ENCODE results near the gene CTNND2. TPM values are rescaled to one million over a fixed set of nuclear protein-coding genes. Genes with fewer than 3 reads are reported as not detected.

CTNND2 gene
- polyA plus RNA-seq, 1 donor from 2014 or later, result 67.0 TPM

DNA sequence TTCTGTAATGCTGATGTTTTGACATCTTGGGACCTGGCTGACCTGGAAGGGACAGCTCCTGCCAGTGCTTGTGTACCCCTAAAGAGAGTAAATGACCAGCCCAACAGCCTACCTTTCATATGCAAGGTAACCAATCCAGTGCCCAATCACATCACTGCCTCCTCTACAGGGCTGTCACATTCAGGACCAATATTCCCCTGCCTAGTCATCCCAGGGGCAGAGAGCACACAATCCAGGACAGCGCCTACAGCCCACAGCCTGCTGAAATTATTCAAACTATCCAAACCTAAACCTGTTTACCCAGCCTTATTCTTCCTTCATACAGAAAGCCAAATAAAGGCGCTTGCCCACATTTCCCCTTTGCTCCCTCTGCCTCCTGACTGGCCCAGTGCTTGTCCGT lies 284.1 kb downstream of the CTNND2 start:
- no peak overlapping the region for H2AFZ ChIP-seq (ENCODE audit: low read depth, low read length)
- H3K27ac ChIP-seq (ENCODE audit: low read length), result no peak overlapping the region
- no peak overlapping the region for H3K4me2 ChIP-seq (ENCODE audit: low read length)
- no peaks in the 10 kb centered on the region for H3K79me2 ChIP-seq (replicated peaks; ENCODE audit: insufficient read depth, low read length)
- H3K36me3 ChIP-seq (ENCODE audit: insufficient read depth, low read length), result no peaks in the 10 kb centered on the region
- H4K20me1 ChIP-seq (ENCODE audit: insufficient read depth), result no peaks in the 10 kb centered on the region
- H3K9ac ChIP-seq (ENCODE audit: low read length), result no peak overlapping the region
- H3F3A ChIP-seq (ENCODE audit: insufficient read depth, low read length, poor library complexity, severe bottlenecking), result no peaks in the 10 kb centered on the region
- no peaks in the 10 kb centered on the region for H3K9me2 ChIP-seq (ENCODE audit: insufficient read depth, low read length)
- H3K27me3 ChIP-seq (ENCODE audit: insufficient read depth, low read depth, low read length), result no peaks in the 10 kb centered on the region
- no peak overlapping the region for H3K4me3 ChIP-seq (ENCODE audit: low read length)
- no peak for TF ChIP-seq TAF1 (IDR thresholded peaks at IDR 0.05; ENCODE audit: low read depth)
- no peak for TF ChIP-seq MXI1 (conservative IDR thresholded peaks at IDR 0.05; ENCODE audit: poor library complexity, severe bottlenecking)
- no peak for TF ChIP-seq EZH2 (IDR thresholded peaks at IDR 0.05; ENCODE audit: borderline replicate concordance, insufficient read depth, low read length, poor library complexity, severe bottlenecking)
- TF ChIP-seq, protein P1, sequence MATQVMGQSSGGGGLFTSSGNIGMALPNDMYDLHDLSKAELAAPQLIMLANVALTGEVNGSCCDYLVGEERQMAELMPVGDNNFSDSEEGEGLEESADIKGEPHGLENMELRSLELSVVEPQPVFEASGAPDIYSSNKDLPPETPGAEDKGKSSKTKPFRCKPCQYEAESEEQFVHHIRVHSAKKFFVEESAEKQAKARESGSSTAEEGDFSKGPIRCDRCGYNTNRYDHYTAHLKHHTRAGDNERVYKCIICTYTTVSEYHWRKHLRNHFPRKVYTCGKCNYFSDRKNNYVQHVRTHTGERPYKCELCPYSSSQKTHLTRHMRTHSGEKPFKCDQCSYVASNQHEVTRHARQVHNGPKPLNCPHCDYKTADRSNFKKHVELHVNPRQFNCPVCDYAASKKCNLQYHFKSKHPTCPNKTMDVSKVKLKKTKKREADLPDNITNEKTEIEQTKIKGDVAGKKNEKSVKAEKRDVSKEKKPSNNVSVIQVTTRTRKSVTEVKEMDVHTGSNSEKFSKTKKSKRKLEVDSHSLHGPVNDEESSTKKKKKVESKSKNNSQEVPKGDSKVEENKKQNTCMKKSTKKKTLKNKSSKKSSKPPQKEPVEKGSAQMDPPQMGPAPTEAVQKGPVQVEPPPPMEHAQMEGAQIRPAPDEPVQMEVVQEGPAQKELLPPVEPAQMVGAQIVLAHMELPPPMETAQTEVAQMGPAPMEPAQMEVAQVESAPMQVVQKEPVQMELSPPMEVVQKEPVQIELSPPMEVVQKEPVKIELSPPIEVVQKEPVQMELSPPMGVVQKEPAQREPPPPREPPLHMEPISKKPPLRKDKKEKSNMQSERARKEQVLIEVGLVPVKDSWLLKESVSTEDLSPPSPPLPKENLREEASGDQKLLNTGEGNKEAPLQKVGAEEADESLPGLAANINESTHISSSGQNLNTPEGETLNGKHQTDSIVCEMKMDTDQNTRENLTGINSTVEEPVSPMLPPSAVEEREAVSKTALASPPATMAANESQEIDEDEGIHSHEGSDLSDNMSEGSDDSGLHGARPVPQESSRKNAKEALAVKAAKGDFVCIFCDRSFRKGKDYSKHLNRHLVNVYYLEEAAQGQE (IDR thresholded peaks at IDR 0.05; ENCODE audit: borderline replicate concordance), result no peak
- TF ChIP-seq EP300 (conservative IDR thresholded peaks at IDR 0.05; ENCODE audit: poor library complexity, severe bottlenecking), result no peak
- TF ChIP-seq, protein P2, sequence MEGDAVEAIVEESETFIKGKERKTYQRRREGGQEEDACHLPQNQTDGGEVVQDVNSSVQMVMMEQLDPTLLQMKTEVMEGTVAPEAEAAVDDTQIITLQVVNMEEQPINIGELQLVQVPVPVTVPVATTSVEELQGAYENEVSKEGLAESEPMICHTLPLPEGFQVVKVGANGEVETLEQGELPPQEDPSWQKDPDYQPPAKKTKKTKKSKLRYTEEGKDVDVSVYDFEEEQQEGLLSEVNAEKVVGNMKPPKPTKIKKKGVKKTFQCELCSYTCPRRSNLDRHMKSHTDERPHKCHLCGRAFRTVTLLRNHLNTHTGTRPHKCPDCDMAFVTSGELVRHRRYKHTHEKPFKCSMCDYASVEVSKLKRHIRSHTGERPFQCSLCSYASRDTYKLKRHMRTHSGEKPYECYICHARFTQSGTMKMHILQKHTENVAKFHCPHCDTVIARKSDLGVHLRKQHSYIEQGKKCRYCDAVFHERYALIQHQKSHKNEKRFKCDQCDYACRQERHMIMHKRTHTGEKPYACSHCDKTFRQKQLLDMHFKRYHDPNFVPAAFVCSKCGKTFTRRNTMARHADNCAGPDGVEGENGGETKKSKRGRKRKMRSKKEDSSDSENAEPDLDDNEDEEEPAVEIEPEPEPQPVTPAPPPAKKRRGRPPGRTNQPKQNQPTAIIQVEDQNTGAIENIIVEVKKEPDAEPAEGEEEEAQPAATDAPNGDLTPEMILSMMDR (IDR thresholded peaks at IDR 0.05; ENCODE audit: poor library complexity, severe bottlenecking), result no peak
- TF ChIP-seq SMC3 (conservative IDR thresholded peaks at IDR 0.05; ENCODE audit: poor library complexity), result no peak
- no peak for TF ChIP-seq POLR2AphosphoS5 (IDR thresholded peaks at IDR 0.05)
- no peak for TF ChIP-seq RAD21 (conservative IDR thresholded peaks at IDR 0.05)
- no peaks in the 10 kb centered on the region for H3K9me3 ChIP-seq (ENCODE audit: low read length)

DNA sequence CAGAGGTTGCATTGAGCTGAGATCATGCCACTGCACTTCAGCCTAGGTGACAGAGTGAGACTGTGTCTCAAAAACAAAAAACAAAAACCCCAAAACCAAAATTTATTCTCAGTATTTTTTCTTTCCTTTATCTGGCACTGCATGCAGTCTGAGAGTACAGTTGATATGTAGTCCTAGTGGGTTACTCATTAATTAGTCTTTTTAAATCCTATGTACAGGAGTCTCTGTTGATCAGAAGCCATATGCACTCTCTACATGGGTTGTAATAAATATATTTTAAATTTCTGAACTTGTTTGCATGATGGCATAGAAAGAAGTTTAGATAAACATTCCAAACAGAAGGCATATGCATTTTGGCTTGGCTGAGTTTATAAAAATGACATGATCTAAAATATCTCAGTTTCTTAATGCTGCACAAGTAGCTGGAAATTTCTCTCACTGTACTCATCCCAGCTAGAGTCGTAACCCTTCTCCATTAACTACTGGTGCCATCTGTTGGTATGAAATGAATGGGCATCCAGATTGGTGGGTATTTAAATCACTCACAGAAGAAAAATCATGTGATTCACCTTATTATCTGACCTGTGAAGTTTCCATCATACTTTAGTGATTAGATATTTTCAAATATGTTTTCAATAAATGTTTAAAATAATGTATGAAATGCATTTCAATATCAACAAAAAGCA lies 284.8 kb downstream of the CTNND2 start:
- Histone ChIP-seq H3K9me3 (ENCODE audit: low read length) (no peaks in the 10 kb centered on the region), H3K27me3 (ENCODE audit: insufficient read depth, low read depth, low read length) (no peaks in the 10 kb centered on the region), H3K4me2 (ENCODE audit: low read length) (no peak overlapping the region), H3K36me3 (ENCODE audit: insufficient read depth, low read length) (no peaks in the 10 kb centered on the region), H3K9ac (ENCODE audit: low read length) (no peak overlapping the region), H3K27ac (ENCODE audit: low read length) (no peak overlapping the region), H3K79me2 (replicated peaks; ENCODE audit: insufficient read depth, low read length) (no peaks in the 10 kb centered on the region), H3K4me3 (ENCODE audit: low read length) (no peak overlapping the region), H4K20me1 (ENCODE audit: insufficient read depth) (no peaks in the 10 kb centered on the region), H2AFZ (ENCODE audit: low read depth, low read length) (no peak overlapping the region), H3F3A (ENCODE audit: insufficient read depth, low read length, poor library complexity, severe bottlenecking) (no peaks in the 10 kb centered on the region), H3K9me2 (ENCODE audit: insufficient read depth, low read length) (no peaks in the 10 kb centered on the region)
- TF ChIP-seq POLR2AphosphoS5 (IDR thresholded peaks at IDR 0.05), result no peak
- TF ChIP-seq RAD21 (conservative IDR thresholded peaks at IDR 0.05), result peak; percentile 70
- peak; percentile 63 for TF ChIP-seq SMC3 (conservative IDR thresholded peaks at IDR 0.05; ENCODE audit: poor library complexity)
- TF ChIP-seq TAF1 (IDR thresholded peaks at IDR 0.05; ENCODE audit: low read depth), result no peak
- no peak for TF ChIP-seq MXI1 (conservative IDR thresholded peaks at IDR 0.05; ENCODE audit: poor library complexity, severe bottlenecking)
- TF ChIP-seq, protein P1 (IDR thresholded peaks at IDR 0.05; ENCODE audit: borderline replicate concordance), result no peak
- TF ChIP-seq, protein P2 (IDR thresholded peaks at IDR 0.05; ENCODE audit: poor library complexity, severe bottlenecking), result peak; percentile 61
- no peak for TF ChIP-seq EP300 (conservative IDR thresholded peaks at IDR 0.05; ENCODE audit: poor library complexity, severe bottlenecking)
- TF ChIP-seq EZH2 (IDR thresholded peaks at IDR 0.05; ENCODE audit: borderline replicate concordance, insufficient read depth, low read length, poor library complexity, severe bottlenecking), result no peak
